SK-N-SH (cell line): Measurements from ENCODE around the gene ERC2. TPM values are rescaled to one million over a fixed set of nuclear protein-coding genes. Genes with fewer than 3 reads are reported as not detected.
A peak's percentile ranks its signal among the peaks of the same experiment; 100 is the strongest.

ENCODE experiments used
- CTCF ChIA-PET: fragments of 300-600, 350-600 bp; formaldehyde crosslinking; extraction: SDS; loops from one replicate; lab custom pipeline; 2021; lab: Yijun Ruan, JAX
- POLR2A ChIA-PET: fragments of 350-600 bp; sonication (Branson Sonifier 250); formaldehyde crosslinking; extraction: SDS; loops from one replicate; lab custom pipeline; 2020; ENCODE audit warnings: antibody characterized with exemption, inconsistent platforms; lab: Yijun Ruan, JAX
- DNase-seq: peaks from one replicate; pipeline ENCODE4 v3.0.0; 2012
- H2AFZ ChIP-seq: fragments of 200-600 bp; sonication (generic); 2 replicates; pipeline ENCODE4 v1.8.1; 2016; ENCODE audit warnings: antibody characterized with exemption, mild to moderate bottlenecking, low read depth
- H3F3A ChIP-seq: fragments of 200-600 bp; sonication (generic); replicated peaks from 2 replicates; pipeline ENCODE3; 2016; ENCODE audit warnings: antibody characterized with exemption, mild to moderate bottlenecking; ENCODE audit not compliant: insufficient read depth
- H3K27ac ChIP-seq, 2 experiments: fragments of 200-500 bp in 1 of 2; fragments of 200-600 bp in 1 of 2; sonication (Bioruptor generic) in 1 of 2; sonication (generic), shearing (Covaris generic) in 1 of 2; 2 replicates each; pipeline versions ENCODE4 v1.5.1 to v1.6.1; 2014 to 2016; ENCODE audit warnings: low read depth in 2 of 2, inconsistent platforms in 1 of 2, low read length in 1 of 2, mild to moderate bottlenecking in 1 of 2, mixed read lengths in 1 of 2
- H3K27me3 ChIP-seq: fragments of 200-600 bp; sonication (generic), shearing (Covaris generic); 2 replicates; pipeline ENCODE4 v1.6.1; 2016; ENCODE audit warnings: mixed run types; ENCODE audit not compliant: insufficient read depth
- H3K36me3 ChIP-seq, 2 experiments: fragments of 200-500 bp in 1 of 2; fragments of 200-600 bp in 1 of 2; sonication (Bioruptor generic) in 1 of 2; sonication (generic) in 1 of 2; replicated peaks in 1 of 2; 2 replicates each; pipeline versions ENCODE3 to v1.5.1; 2014 to 2016; ENCODE audit warnings: low read length in 1 of 2, mild to moderate bottlenecking in 1 of 2; ENCODE audit not compliant: insufficient read depth in 2 of 2, control insufficient read depth in 1 of 2
- H3K4me1 ChIP-seq, 2 experiments: fragments of 200-500 bp in 1 of 2; fragments of 200-600 bp in 1 of 2; sonication (Bioruptor generic) in 1 of 2; sonication (generic), shearing (Covaris generic) in 1 of 2; 2 replicates each; pipeline versions ENCODE4 v1.5.1 to v1.6.1; 2014 to 2016; ENCODE audit warnings: low read depth in 1 of 2, low read length in 1 of 2, mixed run types in 1 of 2; ENCODE audit not compliant: insufficient read depth in 2 of 2, control insufficient read depth in 1 of 2
- H3K4me2 ChIP-seq: fragments of 200-600 bp; sonication (generic), shearing (Covaris generic); 2 replicates; pipeline ENCODE4 v1.6.1; 2017; ENCODE audit warnings: mixed run types
- H3K4me3 ChIP-seq, 2 experiments: fragments of 200-500 bp in 1 of 2; fragments of 200-600 bp in 1 of 2; sonication (Bioruptor generic) in 1 of 2; sonication (generic), shearing (Covaris generic) in 1 of 2; 2 replicates each; pipeline versions ENCODE4 v1.5.1 to v1.8.1; 2014 to 2016; ENCODE audit warnings: low read depth in 2 of 2, inconsistent platforms in 1 of 2, low read length in 1 of 2, mild to moderate bottlenecking in 1 of 2, mixed read lengths in 1 of 2, moderate library complexity in 1 of 2
- H3K79me2 ChIP-seq: fragments of 200-600 bp; sonication (generic); 2 replicates; pipeline ENCODE4 v1.8.1; 2017; ENCODE audit warnings: mild to moderate bottlenecking; ENCODE audit not compliant: insufficient read depth
- H3K9ac ChIP-seq: fragments of 200-600 bp; sonication (generic); 2 replicates; pipeline ENCODE4 v1.6.1; 2017; ENCODE audit warnings: mixed run types
- H3K9me2 ChIP-seq: fragments of 200-600 bp; sonication (generic); 2 replicates; pipeline ENCODE4 v1.6.1; 2017; ENCODE audit warnings: mixed run types
- H3K9me3 ChIP-seq: fragments of 200-600 bp; sonication (generic); 2 replicates; pipeline ENCODE4 v1.6.1; 2017; ENCODE audit warnings: mixed run types, mild to moderate bottlenecking, moderate library complexity
- H4K20me1 ChIP-seq: fragments of 200-600 bp; sonication (generic); 2 replicates; pipeline ENCODE4 v1.6.1; 2017; ENCODE audit warnings: mild to moderate bottlenecking, mixed run types; ENCODE audit not compliant: insufficient read depth
- EZH2phosphoT487 ChIP-seq: fragments of 200-600 bp; sonication (generic); IDR thresholded peaks from 2 replicates; pipeline ENCODE4 v1.6.1; 2017; ENCODE audit warnings: low read depth, mixed run types, mild to moderate bottlenecking, antibody characterized with exemption, moderate library complexity, borderline replicate concordance
- FOSL2 ChIP-seq: IDR thresholded peaks from 2 replicates; pipeline ENCODE4 v1.4.0; 2012; ENCODE audit warnings: low read depth, mild to moderate bottlenecking, moderate library complexity, borderline replicate concordance
- FOXM1 ChIP-seq: IDR thresholded peaks from 2 replicates; pipeline ENCODE4 v1.4.0; 2012; ENCODE audit warnings: low read depth, mild to moderate bottlenecking
- GATA2 ChIP-seq: sonication (generic); formaldehyde crosslinking; IDR thresholded peaks from 2 replicates; pipeline ENCODE4 v1.5.0; 2020; ENCODE audit warnings: mild to moderate bottlenecking, missing genetic modification reagents
- IRF3 ChIP-seq: fragments of 150-350 bp; IDR thresholded peaks from 2 replicates; pipeline ENCODE4 v1.6.1; 2016; ENCODE audit warnings: mild to moderate bottlenecking, low read depth, low read length
- JUND ChIP-seq: IDR thresholded peaks from 2 replicates; pipeline ENCODE4 v1.4.0; 2012
- NRF1 ChIP-seq: IDR thresholded peaks from 2 replicates; pipeline ENCODE4 v1.6.1; 2012; ENCODE audit warnings: low read depth, mild to moderate bottlenecking, low read length
- RAD21 ChIP-seq: IDR thresholded peaks from 2 replicates; pipeline ENCODE4 v1.6.1; 2012; ENCODE audit warnings: mild to moderate bottlenecking, low read length
- RCOR1 ChIP-seq: fragments of 150-350 bp; IDR thresholded peaks from 2 replicates; pipeline ENCODE4 v1.6.1; 2017; ENCODE audit warnings: antibody characterized with exemption, low read length
- RFX5 ChIP-seq: IDR thresholded peaks from 2 replicates; pipeline ENCODE4 v1.6.1; 2012; ENCODE audit warnings: mild to moderate bottlenecking, improper control_type of control experiment, low read length
- RXRA ChIP-seq: IDR thresholded peaks from 2 replicates; pipeline ENCODE4 v1.4.0; 2012; ENCODE audit warnings: low read depth, mild to moderate bottlenecking, borderline replicate concordance
- SMC3 ChIP-seq: IDR thresholded peaks from 2 replicates; pipeline ENCODE4 v1.6.1; 2012; ENCODE audit warnings: low read depth, low read length, improper control_type of control experiment
- TEAD4 ChIP-seq: IDR thresholded peaks from 2 replicates; pipeline ENCODE4 v1.4.0; 2012; ENCODE audit warnings: mild to moderate bottlenecking, borderline replicate concordance; ENCODE audit not compliant: insufficient read depth
- WGBS: methylation state at CpG from one replicate; pipeline ENCODE4 v1.1.6; 2017; ENCODE audit warnings: low lambda C conversion rate; 5-methylcytosine and 5-hydroxymethylcytosine counted together
- polyA plus RNA-seq, 3 experiments: library from polyadenylated mRNA; depleted of rRNA; stranded (reverse); fragments of >200 nt; gene quantifications; 2 replicates each; pipeline ENCODE4 v1.2.3, GENCODE V29; 2012
- TF ChIP-seq, protein P1 (sequence below): IDR thresholded peaks from 2 replicates; pipeline ENCODE4 v1.4.0; 2012; ENCODE audit warnings: low read depth, borderline replicate concordance
- TF ChIP-seq, protein P2 (sequence below): IDR thresholded peaks from 2 replicates; pipeline ENCODE4; 2012
- TF ChIP-seq, protein P3 (sequence below): fragments of 150-350 bp; IDR thresholded peaks from 2 replicates; pipeline ENCODE4 v1.6.1; 2017; ENCODE audit warnings: antibody characterized with exemption, low read length, low read depth, borderline replicate concordance

ERC2 gene
- polyA plus RNA-seq, 1 of the 3 experiments (the other 2 are of a cell fraction), result 1.6 TPM

DNA sequence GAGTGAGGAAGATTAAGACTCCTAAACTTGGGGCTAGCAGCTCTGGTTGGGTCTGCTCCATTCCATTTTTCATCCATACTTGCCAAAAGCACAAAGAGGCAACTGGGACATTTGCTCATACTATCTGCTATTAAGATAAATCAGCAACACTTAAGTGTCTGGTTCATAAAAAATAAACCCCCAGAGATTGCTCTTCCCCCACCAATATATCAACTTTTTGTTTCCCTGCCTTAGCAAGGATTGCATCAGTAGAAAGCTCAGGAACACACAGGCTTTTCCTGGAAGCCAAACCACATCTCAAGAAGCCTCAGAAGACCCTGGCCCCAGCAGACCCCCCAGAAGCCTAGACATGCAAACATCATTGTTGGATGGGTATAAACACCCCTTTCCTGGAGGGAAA is 748.8 kb downstream of the ERC2 start:
- no peak for DNase-seq
- H3K4me2 ChIP-seq, result no peak overlapping the region

DNA sequence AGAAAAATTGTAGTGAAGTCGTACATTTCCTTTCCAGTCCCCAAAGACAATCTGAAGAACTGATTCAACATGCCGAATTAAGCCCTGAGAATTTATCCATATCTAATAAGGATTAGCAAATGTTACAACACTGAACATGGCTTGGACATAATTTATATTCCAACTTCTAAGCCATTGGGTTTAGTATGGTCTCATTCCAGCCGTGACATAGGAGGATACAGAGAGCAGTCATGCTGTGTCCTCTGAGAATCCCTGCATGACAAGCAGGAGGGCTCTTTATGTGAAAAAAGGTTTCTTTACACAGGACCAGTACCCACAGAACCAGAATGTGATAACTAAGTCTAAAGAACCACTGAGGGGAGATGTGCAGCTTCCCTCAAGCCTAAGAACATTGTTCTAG is 749.3 kb downstream of the ERC2 start:
- POLR2A ChIA-PET, result no interaction called here
- no peak overlapping the region; the same call in 1 of the 2 replicates for H2AFZ ChIP-seq
- H3K9me3 ChIP-seq, result no peaks in the 10 kb centered on the region
- H3K4me2 ChIP-seq, result peak overlapping the region; percentile 50
- H3K27me3 ChIP-seq, result no peaks in the 10 kb centered on the region
- H3K4me3 ChIP-seq, result no peak overlapping the region
- H3K9me2 ChIP-seq, result no peaks in the 10 kb centered on the region
- peak overlapping the region in 1 of 2 experiments; percentile 43; a peak in 2 of 4 replicates for H3K27ac ChIP-seq
- CTCF ChIA-PET, result interaction anchor here (0.6 to 1.7 kb wide), 3 partner anchors 215 to 589 kb away, joined by 3 read pairs; partner anchors contain the start of gene WNT5A
- H3K9ac ChIP-seq, result peak overlapping the region; percentile 4; the same call in 1 of the 2 replicates
- H4K20me1 ChIP-seq, result no peaks in the 10 kb centered on the region
- no peaks in the 10 kb centered on the region for H3K79me2 ChIP-seq
- peaks cover 13% of the 10 kb centered on the region for H3F3A ChIP-seq
- 61% methylated on average over 3 of the region's 3 CpGs for WGBS
- H3K4me1 ChIP-seq, result peaks cover 12 to 15% of the 10 kb centered on the region in 2 experiments; a peak in 3 of 4 replicates
- H3K36me3 ChIP-seq, result no peaks in the 10 kb centered on the region
- TF ChIP-seq FOSL2, result no peak
- no peak for TF ChIP-seq GATA2 (CRISPR knock-in tag)
- TF ChIP-seq, protein P1, sequence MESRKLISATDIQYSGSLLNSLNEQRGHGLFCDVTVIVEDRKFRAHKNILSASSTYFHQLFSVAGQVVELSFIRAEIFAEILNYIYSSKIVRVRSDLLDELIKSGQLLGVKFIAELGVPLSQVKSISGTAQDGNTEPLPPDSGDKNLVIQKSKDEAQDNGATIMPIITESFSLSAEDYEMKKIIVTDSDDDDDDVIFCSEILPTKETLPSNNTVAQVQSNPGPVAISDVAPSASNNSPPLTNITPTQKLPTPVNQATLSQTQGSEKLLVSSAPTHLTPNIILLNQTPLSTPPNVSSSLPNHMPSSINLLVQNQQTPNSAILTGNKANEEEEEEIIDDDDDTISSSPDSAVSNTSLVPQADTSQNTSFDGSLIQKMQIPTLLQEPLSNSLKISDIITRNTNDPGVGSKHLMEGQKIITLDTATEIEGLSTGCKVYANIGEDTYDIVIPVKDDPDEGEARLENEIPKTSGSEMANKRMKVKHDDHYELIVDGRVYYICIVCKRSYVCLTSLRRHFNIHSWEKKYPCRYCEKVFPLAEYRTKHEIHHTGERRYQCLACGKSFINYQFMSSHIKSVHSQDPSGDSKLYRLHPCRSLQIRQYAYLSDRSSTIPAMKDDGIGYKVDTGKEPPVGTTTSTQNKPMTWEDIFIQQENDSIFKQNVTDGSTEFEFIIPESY, result no peak
- TF ChIP-seq JUND, result no peak
- no peak for DNase-seq

More for the DNA sequence above, 748.8 kb downstream of the ERC2 start:
- no peaks in the 10 kb centered on the region for H4K20me1 ChIP-seq
- TF ChIP-seq TEAD4, result no peak
- H3K9me3 ChIP-seq, result no peaks in the 10 kb centered on the region
- ChIA-PET POLR2A (no interaction called here), CTCF (interaction anchor here (0.6 to 1.7 kb wide), 3 partner anchors 215 to 589 kb away, joined by 3 read pairs; partner anchors contain the start of gene WNT5A)
- H2AFZ ChIP-seq, result no peak overlapping the region
- no peaks in the 10 kb centered on the region for H3K27me3 ChIP-seq
- peak overlapping the region in 1 of 2 experiments; percentile 43; a peak in 2 of 4 replicates for H3K27ac ChIP-seq
- no peaks in the 10 kb centered on the region for H3K9me2 ChIP-seq
- no peak overlapping the region for H3K9ac ChIP-seq
- H3K36me3 ChIP-seq, result no peaks in the 10 kb centered on the region
- H3K79me2 ChIP-seq, result no peaks in the 10 kb centered on the region
- peaks cover 16 to 18% of the 10 kb centered on the region in 2 experiments; a peak in 3 of 4 replicates for H3K4me1 ChIP-seq
- peaks cover 13% of the 10 kb centered on the region for H3F3A ChIP-seq
- H3K4me3 ChIP-seq, result no peak overlapping the region

- H3K36me3 ChIP-seq, result no peaks in the 10 kb centered on the region
- peak; percentile 11 for DNase-seq
- no peak overlapping the region for H2AFZ ChIP-seq
- no peaks in the 10 kb centered on the region for H3K79me2 ChIP-seq
- peak overlapping the region; percentile 4; the same call in 1 of the 2 replicates for H3K9ac ChIP-seq
- H4K20me1 ChIP-seq, result no peaks in the 10 kb centered on the region
- peaks cover 13% of the 10 kb centered on the region for H3F3A ChIP-seq
- 43% methylated on average over 1 of the region's 1 CpG for WGBS
- no peak overlapping the region for H3K4me3 ChIP-seq
- H3K27ac ChIP-seq, result peak overlapping the region in 1 of 2 experiments; percentile 43; a peak in 2 of 4 replicates
- no peaks in the 10 kb centered on the region for H3K9me3 ChIP-seq
- ChIA-PET CTCF (interaction anchor here (1.0 to 1.7 kb wide), 4 partner anchors 14 to 590 kb away, joined by 3 read pairs; partner anchors contain the start of gene WNT5A), POLR2A (no interaction called here)
- H3K4me2 ChIP-seq, result peak overlapping the region; percentile 50
- peaks cover 9 to 11% of the 10 kb centered on the region in 2 experiments; a peak in 3 of 4 replicates for H3K4me1 ChIP-seq
- no peaks in the 10 kb centered on the region for H3K27me3 ChIP-seq
- H3K9me2 ChIP-seq, result no peaks in the 10 kb centered on the region
- no peak for TF ChIP-seq RFX5
- TF ChIP-seq NRF1, result no peak
- TF ChIP-seq RAD21, result no peak
- no peak for TF ChIP-seq IRF3
- TF ChIP-seq, protein P2, sequence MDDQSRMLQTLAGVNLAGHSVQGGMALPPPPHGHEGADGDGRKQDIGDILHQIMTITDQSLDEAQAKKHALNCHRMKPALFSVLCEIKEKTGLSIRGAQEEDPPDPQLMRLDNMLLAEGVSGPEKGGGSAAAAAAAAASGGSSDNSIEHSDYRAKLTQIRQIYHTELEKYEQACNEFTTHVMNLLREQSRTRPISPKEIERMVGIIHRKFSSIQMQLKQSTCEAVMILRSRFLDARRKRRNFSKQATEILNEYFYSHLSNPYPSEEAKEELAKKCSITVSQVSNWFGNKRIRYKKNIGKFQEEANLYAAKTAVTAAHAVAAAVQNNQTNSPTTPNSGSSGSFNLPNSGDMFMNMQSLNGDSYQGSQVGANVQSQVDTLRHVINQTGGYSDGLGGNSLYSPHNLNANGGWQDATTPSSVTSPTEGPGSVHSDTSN, result no peak; the same call in 1 of the 2 replicates
- TF ChIP-seq FOXM1, result no peak
- TF ChIP-seq RXRA, result 0 out of 2 replicates have a peak, but pooled peaks have one; percentile 64
- TF ChIP-seq GATA2 (CRISPR knock-in tag), result no peak
- TF ChIP-seq SMC3, result no peak
- TF ChIP-seq, protein P3, sequence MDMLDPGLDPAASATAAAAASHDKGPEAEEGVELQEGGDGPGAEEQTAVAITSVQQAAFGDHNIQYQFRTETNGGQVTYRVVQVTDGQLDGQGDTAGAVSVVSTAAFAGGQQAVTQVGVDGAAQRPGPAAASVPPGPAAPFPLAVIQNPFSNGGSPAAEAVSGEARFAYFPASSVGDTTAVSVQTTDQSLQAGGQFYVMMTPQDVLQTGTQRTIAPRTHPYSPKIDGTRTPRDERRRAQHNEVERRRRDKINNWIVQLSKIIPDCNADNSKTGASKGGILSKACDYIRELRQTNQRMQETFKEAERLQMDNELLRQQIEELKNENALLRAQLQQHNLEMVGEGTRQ, result no peak
- no peak for TF ChIP-seq RCOR1
- no peak for TF ChIP-seq FOSL2
- TF ChIP-seq EZH2phosphoT487, result no peak
Measured at GRCh38 chr3:55718521-55718921, 749.7 kb downstream of the ERC2 start.
